ENCODE data around the gene PCBP2. TPM values are rescaled to one million over a fixed set of nuclear protein-coding genes. Genes with fewer than 3 reads are reported as not detected.

The PCBP2 gene
- total RNA-seq, 4 donors from 2014 or later: 275 to 374 (median 365) TPM

DNA sequence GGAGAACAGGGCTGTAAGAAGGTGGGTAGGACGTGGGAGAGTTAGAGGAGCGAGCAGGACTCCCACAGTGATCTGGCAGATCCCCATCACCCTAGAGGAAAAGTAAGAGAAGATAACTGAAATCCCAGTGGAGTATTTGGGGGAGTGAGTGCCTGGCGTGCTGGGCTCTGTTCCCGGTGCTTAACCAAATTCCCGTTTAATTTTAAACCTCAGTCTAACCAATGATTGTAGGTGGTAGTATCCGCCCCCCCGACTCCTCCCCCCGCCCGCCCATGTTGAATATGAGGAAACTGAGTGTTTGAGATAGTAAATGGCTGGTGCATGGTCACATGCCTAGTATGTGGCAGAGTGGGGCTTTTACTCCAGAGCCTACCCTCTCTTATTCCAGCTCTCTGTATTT lies 50.4 kb downstream of the PCBP2 start:
- Histone ChIP-seq H3K27me3 (no peaks in the 10 kb centered on the region), H3K36me3 (peaks cover 6 to 41% (median 31%) of the 10 kb centered on the region in 4 donors), H3K27ac (replicated peaks in 1 of 4) (peak overlapping the region; percentile 97 to 99 (median 98)), H3K4me3 (peak overlapping the region in 2 of 4 donors; percentile 81 to 82), H3K4me1 (peaks cover 22 to 66% (median 49%) of the 10 kb centered on the region in 4 donors), H3K9me3 (no peaks in the 10 kb centered on the region)
- WGBS: 57% methylated on average over 9 of the region's 9 CpGs
- TF ChIP-seq EP300 (IDR thresholded peaks at IDR 0.05) (no peak), POLR2A (IDR thresholded peaks at IDR 0.05; ENCODE audit: low read depth) (no peak), POLR2AphosphoS5 (IDR thresholded peaks at IDR 0.05) (no peak)
- TF ChIP-seq, protein P1, sequence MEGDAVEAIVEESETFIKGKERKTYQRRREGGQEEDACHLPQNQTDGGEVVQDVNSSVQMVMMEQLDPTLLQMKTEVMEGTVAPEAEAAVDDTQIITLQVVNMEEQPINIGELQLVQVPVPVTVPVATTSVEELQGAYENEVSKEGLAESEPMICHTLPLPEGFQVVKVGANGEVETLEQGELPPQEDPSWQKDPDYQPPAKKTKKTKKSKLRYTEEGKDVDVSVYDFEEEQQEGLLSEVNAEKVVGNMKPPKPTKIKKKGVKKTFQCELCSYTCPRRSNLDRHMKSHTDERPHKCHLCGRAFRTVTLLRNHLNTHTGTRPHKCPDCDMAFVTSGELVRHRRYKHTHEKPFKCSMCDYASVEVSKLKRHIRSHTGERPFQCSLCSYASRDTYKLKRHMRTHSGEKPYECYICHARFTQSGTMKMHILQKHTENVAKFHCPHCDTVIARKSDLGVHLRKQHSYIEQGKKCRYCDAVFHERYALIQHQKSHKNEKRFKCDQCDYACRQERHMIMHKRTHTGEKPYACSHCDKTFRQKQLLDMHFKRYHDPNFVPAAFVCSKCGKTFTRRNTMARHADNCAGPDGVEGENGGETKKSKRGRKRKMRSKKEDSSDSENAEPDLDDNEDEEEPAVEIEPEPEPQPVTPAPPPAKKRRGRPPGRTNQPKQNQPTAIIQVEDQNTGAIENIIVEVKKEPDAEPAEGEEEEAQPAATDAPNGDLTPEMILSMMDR (IDR thresholded peaks at IDR 0.05): no peak
- DNase-seq (ENCODE audit: extremely low spot score): no peak
- intact Hi-C loops (cut with DNase I): no loop called here

- Histone ChIP-seq H3K27ac (replicated peaks in 1 of 4) (peak overlapping the region; percentile 97 to 99 (median 98)), H3K4me1 (peaks cover 22 to 60% (median 43%) of the 10 kb centered on the region in 4 donors), H3K36me3 (peaks cover 8 to 48% (median 33%) of the 10 kb centered on the region in 4 donors), H3K4me3 (no peak overlapping the region), H3K27me3 (no peaks in the 10 kb centered on the region), H3K9me3 (no peaks in the 10 kb centered on the region)
- intact Hi-C loops (cut with DNase I): no loop called here
- DNase-seq (ENCODE audit: extremely low spot score): no peak
- no peak for TF ChIP-seq EP300 (IDR thresholded peaks at IDR 0.05)
- TF ChIP-seq POLR2AphosphoS5 (IDR thresholded peaks at IDR 0.05): no peak
- TF ChIP-seq, protein P1 (IDR thresholded peaks at IDR 0.05): no peak
- no peak for TF ChIP-seq POLR2A (IDR thresholded peaks at IDR 0.05; ENCODE audit: low read depth)
- 84% methylated on average over 10 of the region's 10 CpGs for WGBS
These were observed 51.3 kb downstream of the PCBP2 start for GRCh38 chr12:53502983-53503728.

GRCh38 chr12:53504004-53504920 lies 52.4 kb downstream of the PCBP2 start:
- Histone ChIP-seq H3K4me1 (peaks cover 19 to 59% (median 40%) of the 10 kb centered on the region in 4 donors), H3K27ac (replicated peaks in 1 of 4) (peak overlapping the region in 2 of 4 donors; percentile 14 to 23), H3K36me3 (peaks cover 8 to 49% (median 33%) of the 10 kb centered on the region in 4 donors), H3K27me3 (no peaks in the 10 kb centered on the region), H3K4me3 (no peak overlapping the region), H3K9me3 (no peaks in the 10 kb centered on the region)
- TF ChIP-seq, protein P1 (IDR thresholded peaks at IDR 0.05): no peak
- TF ChIP-seq EP300 (IDR thresholded peaks at IDR 0.05) (no peak), POLR2A (IDR thresholded peaks at IDR 0.05; ENCODE audit: low read depth) (no peak), POLR2AphosphoS5 (IDR thresholded peaks at IDR 0.05) (no peak)
- intact Hi-C loops (cut with DNase I): no loop called here
- DNase-seq (ENCODE audit: extremely low spot score): no peak
- 80% methylated on average over 13 of the region's 14 CpGs for WGBS

GRCh38 chr12:53505086-53505485 lies 53.2 kb downstream of the PCBP2 start:
- DNase-seq (ENCODE audit: extremely low spot score): no peak
- TF ChIP-seq POLR2A (IDR thresholded peaks at IDR 0.05; ENCODE audit: low read depth) (no peak), POLR2AphosphoS5 (IDR thresholded peaks at IDR 0.05) (no peak), EP300 (IDR thresholded peaks at IDR 0.05) (no peak)
- TF ChIP-seq, protein P1 (IDR thresholded peaks at IDR 0.05): no peak
- Histone ChIP-seq H3K4me1 (peaks cover 19 to 52% (median 34%) of the 10 kb centered on the region in 4 donors), H3K27me3 (no peaks in the 10 kb centered on the region), H3K9me3 (no peaks in the 10 kb centered on the region), H3K4me3 (no peak overlapping the region), H3K27ac (replicated peaks in 1 of 4) (peak overlapping the region in 2 of 4 donors; percentile 14 to 23), H3K36me3 (peaks cover 8 to 57% (median 35%) of the 10 kb centered on the region in 4 donors)
- intact Hi-C loops (cut with DNase I): loop anchor here (5.0 kb wide), 2 partner anchors 53 to 153 kb away; partner anchors contain the start of gene PCBP2
- 85% methylated on average over 10 of the region's 10 CpGs for WGBS

Measured in esophagus muscularis mucosa (tissue), 4 donors.